HepG2 (cell line): ENCODE measurements around the gene PATL2. TPM values are rescaled to one million over a fixed set of nuclear protein-coding genes. Genes with fewer than 3 reads are reported as not detected.
"Not testable (repeated sequence)": the region's sequence is repeated elsewhere in the genome, so short reads cannot be mapped to it uniquely, and the experiment has no call there.

Source experiments
- ATAC-seq: fragments of 200-7000 bp; cut with Tn5 transposase; 3 replicates; pipeline ENCODE4 v1.9.1; 2020; ENCODE audit warnings: mild to moderate bottlenecking, moderate library complexity
- BruUV-seq: library from RNA; stranded (reverse); fragments of 400-500 nt; replicated peaks from 2 replicates; lab custom pipeline; 2021; lab: Mats Ljungman, UMichigan
- CTCF ChIA-PET: fragments of 300-600 bp; formaldehyde crosslinking; extraction: SDS; loops from one replicate; lab custom pipeline; 2021; ENCODE audit warnings: low total read pairs, inconsistent platforms, low intra/inter-chr PET ratio; lab: Yijun Ruan, JAX
- POLR2A ChIA-PET: fragments of 350-600 bp; sonication (Branson Sonifier 250); formaldehyde crosslinking; loops from one replicate; lab custom pipeline; 2020; ENCODE audit warnings: antibody characterized with exemption, inconsistent platforms; lab: Yijun Ruan, JAX
- DNase-seq: peaks from one replicate; pipeline ENCODE4 v3.0.0-alpha.2; 2015; ENCODE audit warnings: low spot score
- FAIRE-seq: peaks from 3 replicates; lab custom pipeline; 2011; peaks lifted over from hg19 to GRCh38; lab: Jason Lieb, UNC
- H2AFZ ChIP-seq: one replicate; pipeline ENCODE4 v1.6.1; 2011; ENCODE audit warnings: low read length, inconsistent platforms
- H3K27ac ChIP-seq: fragments of 300-600 bp; 3 replicates; pipeline ENCODE4 v1.8.0; 2011; ENCODE audit warnings: mixed run types, mild to moderate bottlenecking, mixed read lengths, low read length, inconsistent platforms; ENCODE audit not compliant: insufficient read depth; ENCODE audit errors: extremely low read length
- H3K27me3 ChIP-seq, 2 experiments: fragments of 200-600 bp in 1 of 2; 2 replicates in 1 of 2; 3 replicates in 1 of 2; pipeline versions ENCODE4 v1.6.0 to v1.8.0; 2011; ENCODE audit warnings: low read length in 2 of 2, mild to moderate bottlenecking in 2 of 2, moderate library complexity in 2 of 2, inconsistent platforms in 1 of 2; ENCODE audit not compliant: insufficient read depth in 2 of 2, control insufficient read depth in 1 of 2
- H3K36me3 ChIP-seq, 2 experiments: fragments of 200-600 bp in 1 of 2; replicated peaks in 1 of 2; 2 replicates in 1 of 2; 3 replicates in 1 of 2; pipeline versions ENCODE4 v1.5.1 to v1.8.0; 2011; ENCODE audit warnings: low read length in 2 of 2, inconsistent platforms in 1 of 2; ENCODE audit not compliant: insufficient read depth in 2 of 2, control insufficient read depth in 1 of 2
- H3K4me1 ChIP-seq: 2 replicates; pipeline ENCODE4 v1.5.1; 2012; ENCODE audit warnings: low read length, inconsistent platforms; ENCODE audit not compliant: insufficient read depth
- H3K4me2 ChIP-seq: 2 replicates; pipeline ENCODE4 v1.6.0; 2011; ENCODE audit warnings: low read depth, low read length, inconsistent platforms
- H3K4me3 ChIP-seq, 3 experiments: fragments of 200-600 bp in 1 of 3; sonication (generic), shearing (Covaris generic) in 1 of 3; replicated peaks in 1 of 3; 2 replicates each; pipeline ENCODE4 v1.5.1; 2011 to 2016; ENCODE audit warnings: low read length in 3 of 3, inconsistent platforms in 2 of 3, low read depth in 2 of 3, mild to moderate bottlenecking in 2 of 3, control low read depth in 1 of 3, mixed read lengths in 1 of 3; ENCODE audit not compliant: insufficient read depth in 1 of 3
- H3K79me2 ChIP-seq: one replicate; pipeline ENCODE4 v1.6.1; 2011; ENCODE audit warnings: low read length, inconsistent platforms; ENCODE audit not compliant: insufficient read depth
- H3K9ac ChIP-seq: 2 replicates; pipeline ENCODE4 v1.6.0; 2011; ENCODE audit warnings: mild to moderate bottlenecking, low read depth, low read length, inconsistent platforms; ENCODE audit not compliant: insufficient read depth
- H3K9me3 ChIP-seq: 2 replicates; pipeline ENCODE4 v1.5.1; 2012; ENCODE audit warnings: mild to moderate bottlenecking, low read length
- H4K20me1 ChIP-seq: 2 replicates; pipeline ENCODE4 v1.6.0; 2011; ENCODE audit warnings: inconsistent platforms, mild to moderate bottlenecking, low read length, moderate library complexity; ENCODE audit not compliant: insufficient read depth
- ARNTL ChIP-seq: sonication (generic); formaldehyde crosslinking; IDR thresholded peaks from 2 replicates; pipeline ENCODE4 v1.4.0; 2020; ENCODE audit warnings: mild to moderate bottlenecking, missing genetic modification reagents
- BHLHE40 ChIP-seq: IDR thresholded peaks from 2 replicates; pipeline ENCODE4 v1.6.1; 2011; ENCODE audit warnings: low read length, improper control_type of control experiment
- CC2D1A ChIP-seq: sonication (generic); formaldehyde crosslinking; IDR thresholded peaks from 2 replicates; pipeline ENCODE4 v1.8.1; 2023; ENCODE audit warnings: mild to moderate bottlenecking, missing genetic modification reagents
- DNMT1 ChIP-seq: sonication (generic); formaldehyde crosslinking; IDR thresholded peaks from 2 replicates; pipeline ENCODE4 v1.5.1; 2020; ENCODE audit warnings: mild to moderate bottlenecking, missing genetic modification reagents
- ELF4 ChIP-seq: sonication (generic); formaldehyde crosslinking; IDR thresholded peaks from 2 replicates; pipeline ENCODE4 v1.5.0; 2020; ENCODE audit warnings: missing genetic modification reagents, mild to moderate bottlenecking, moderate library complexity, borderline replicate concordance
- FOXK2 ChIP-seq: fragments of 450-650 bp; IDR thresholded peaks from 2 replicates; pipeline ENCODE4 v1.6.1; 2016
- GATA4 ChIP-seq: sonication (generic); IDR thresholded peaks from 2 replicates; pipeline ENCODE4 v1.6.1; 2016; ENCODE audit warnings: antibody characterized with exemption, low read depth, borderline replicate concordance
- IKZF1 ChIP-seq: fragments of 450-650 bp; IDR thresholded peaks from 2 replicates; pipeline ENCODE4 v1.7.1; 2016
- KAT7 ChIP-seq: IDR thresholded peaks from 2 replicates; pipeline ENCODE4 v1.6.1; 2018; ENCODE audit warnings: borderline replicate concordance, missing compliant biosample characterization
- KDM6A ChIP-seq: IDR thresholded peaks from 2 replicates; pipeline ENCODE4 v1.6.1; 2016; ENCODE audit warnings: low read depth
- LCORL ChIP-seq, 2 experiments: fragments of 450-650 bp in 1 of 2; sonication (generic) in 1 of 2; formaldehyde crosslinking in 1 of 2; IDR thresholded peaks; 2 replicates each; pipeline versions ENCODE4 v1.5.0 to v1.6.1; 2017 to 2020; ENCODE audit warnings: antibody characterized with exemption in 1 of 2, missing genetic modification reagents in 1 of 2
- MAFF ChIP-seq: IDR thresholded peaks from 2 replicates; pipeline ENCODE4 v1.6.1; 2011; ENCODE audit warnings: low read depth, low read length, improper control_type of control experiment
- NFE2L2 ChIP-seq: fragments of 150-350 bp; IDR thresholded peaks from 2 replicates; pipeline ENCODE4 v1.6.1; 2014; ENCODE audit warnings: low read length
- NRL ChIP-seq: sonication (generic); formaldehyde crosslinking; IDR thresholded peaks from 2 replicates; pipeline ENCODE4 v1.5.0; 2020; ENCODE audit warnings: missing genetic modification reagents, mild to moderate bottlenecking, moderate library complexity, borderline replicate concordance
- PITX1 ChIP-seq: sonication (generic); formaldehyde crosslinking; IDR thresholded peaks from 2 replicates; pipeline ENCODE4 v1.5.1; 2020; ENCODE audit warnings: mild to moderate bottlenecking, missing genetic modification reagents
- RFX1 ChIP-seq: fragments of 450-650 bp; IDR thresholded peaks from 2 replicates; pipeline ENCODE4 v1.6.1; 2017
- TBX3 ChIP-seq: fragments of 450-650 bp; IDR thresholded peaks from 2 replicates; pipeline ENCODE4 v1.6.1; 2017; ENCODE audit warnings: antibody characterized with exemption, mild to moderate bottlenecking, inconsistent platforms, borderline replicate concordance
- YY1 ChIP-seq: IDR thresholded peaks from 2 replicates; pipeline ENCODE4 v1.6.1; 2011; ENCODE audit warnings: low read length, low read depth, moderate library complexity, mild to moderate bottlenecking; ENCODE audit not compliant: insufficient read depth, insufficient replicate concordance
- ZFP36L2 ChIP-seq: sonication (generic); formaldehyde crosslinking; IDR thresholded peaks from 2 replicates; pipeline ENCODE4 v1.4.0; 2020; ENCODE audit warnings: missing genetic modification reagents
- ZNF101 ChIP-seq: sonication (generic); formaldehyde crosslinking; IDR thresholded peaks from 2 replicates; pipeline ENCODE4 v1.4.0; 2020; ENCODE audit warnings: mild to moderate bottlenecking, low read depth, missing genetic modification reagents, borderline replicate concordance
- ZNF180 ChIP-seq: sonication (generic); formaldehyde crosslinking; IDR thresholded peaks from 2 replicates; pipeline ENCODE4 v1.4.0; 2020; ENCODE audit warnings: low read depth, missing genetic modification reagents, borderline replicate concordance
- ZNF335 ChIP-seq: sonication (generic); formaldehyde crosslinking; IDR thresholded peaks from 2 replicates; pipeline ENCODE4 v1.4.0; 2020; ENCODE audit warnings: missing genetic modification reagents
- ZNF549 ChIP-seq: sonication (generic); formaldehyde crosslinking; IDR thresholded peaks from 2 replicates; pipeline ENCODE4 v1.5.0; 2020; ENCODE audit warnings: missing genetic modification reagents
- ZNF607 ChIP-seq: sonication (generic); formaldehyde crosslinking; IDR thresholded peaks from 2 replicates; pipeline ENCODE4 v1.5.1; 2020; ENCODE audit warnings: missing genetic modification reagents, mild to moderate bottlenecking, borderline replicate concordance
- WGBS: methylation state at CpG from one replicate; pipeline ENCODE4 v1.1.6; 2017; ENCODE audit warnings: low lambda C conversion rate; 5-methylcytosine and 5-hydroxymethylcytosine counted together
- in situ Hi-C: cut with HindIII; loops from 2 replicates; pipeline ENCODE4 v1.10.0; 2017; ENCODE audit warnings: low pct_unique_long_range_greater_than_20kb; ENCODE audit not compliant: extremely low pct_ligation_motif_present
- intact Hi-C: fragments of 100-400 bp; cut with micrococcal nuclease; formaldehyde crosslinking; loops from one replicate; pipeline ENCODE4 v1.10.0; 2022; ENCODE audit not compliant: unreplicated experiment
- polyA plus RNA-seq, 8 experiments: library from polyadenylated mRNA; depleted of rRNA in 3 of 8; stranded (reverse) in 7 of 8; unstranded in 1 of 8; fragments of >200 nt; fragmentation: Illumina TruSeq in 4 of 8; extraction: Trizol in 4 of 8; gene quantifications; 2 replicates each; pipeline versions ENCODE4 v1.2.1 to v1.2.3, GENCODE V29; 2011 to 2016; ENCODE audit warnings: low read depth in 4 of 8, missing spikeins in 1 of 8, mixed read lengths in 1 of 8; ENCODE audit not compliant: insufficient read depth in 1 of 8
- total RNA-seq, 5 experiments: library from RNA; depleted of rRNA; stranded (reverse); fragments of >200 nt; fragmentation: Illumina TruSeq; extraction: Trizol; gene quantifications; 2 replicates each; pipeline ENCODE4 v1.2.3, GENCODE V29; 2016; ENCODE audit warnings: low read depth in 1 of 5

Gene PATL2
- total and polyA plus RNA-seq, 2 of the 13 experiments (the other 11 are each of a cell fraction or from before 2014, with no cell fraction given), result 0.15 to 0.53 TPM

DNA sequence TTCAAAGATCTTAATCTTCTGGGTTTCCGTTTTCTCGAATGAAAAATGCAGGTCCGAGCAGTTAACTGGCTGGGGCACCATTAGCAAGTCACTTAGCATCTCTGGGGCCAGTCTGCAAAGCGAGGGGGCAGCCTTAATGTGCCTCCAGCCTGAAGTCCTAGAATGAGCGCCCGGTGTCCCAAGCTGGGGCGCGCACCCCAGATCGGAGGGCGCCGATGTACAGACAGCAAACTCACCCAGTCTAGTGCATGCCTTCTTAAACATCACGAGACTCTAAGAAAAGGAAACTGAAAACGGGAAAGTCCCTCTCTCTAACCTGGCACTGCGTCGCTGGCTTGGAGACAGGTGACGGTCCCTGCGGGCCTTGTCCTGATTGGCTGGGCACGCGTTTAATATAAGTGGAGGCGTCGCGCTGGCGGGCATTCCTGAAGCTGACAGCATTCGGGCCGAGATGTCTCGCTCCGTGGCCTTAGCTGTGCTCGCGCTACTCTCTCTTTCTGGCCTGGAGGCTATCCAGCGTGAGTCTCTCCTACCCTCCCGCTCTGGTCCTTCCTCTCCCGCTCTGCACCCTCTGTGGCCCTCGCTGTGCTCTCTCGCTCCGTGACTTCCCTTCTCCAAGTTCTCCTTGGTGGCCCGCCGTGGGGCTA lies at the start of gene PATL2, which contains the start of gene B2M (continued):
- TF ChIP-seq IKZF1 (no peak), ELF4 (CRISPR knock-in tag) (peak; percentile 64; the same call in 1 of the 2 replicates), NRL (CRISPR knock-in tag) (peak; percentile 83), FOXK2 (no peak), ZNF607 (peak; percentile 80), ZNF101 (CRISPR knock-in tag) (no peak), YY1 (no peak)

DNA sequence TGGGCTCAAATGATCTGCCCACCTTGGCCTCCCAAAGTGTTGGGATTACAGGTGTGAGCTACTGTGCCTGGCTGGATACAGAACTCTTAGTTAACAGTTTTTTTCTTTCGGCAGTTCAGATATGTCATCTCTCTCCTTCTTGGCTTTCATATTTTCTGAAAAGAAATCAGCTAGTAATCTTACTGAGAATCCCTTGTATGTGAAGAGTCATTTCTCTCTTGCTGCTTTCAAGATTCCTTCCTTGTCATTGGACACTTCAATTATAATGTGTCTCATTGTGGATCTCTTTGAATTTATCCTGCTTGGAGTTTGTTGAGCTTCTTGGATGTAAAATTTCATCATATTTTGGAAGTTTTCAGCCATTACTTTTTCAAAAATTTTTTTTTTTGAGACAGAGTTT lies 42.2 kb upstream of the PATL2 start:
- H3K27ac ChIP-seq, result no peak overlapping the region
- CTCF ChIA-PET, result no interaction called here
- no peak overlapping the region for H3K4me2 ChIP-seq
- in situ Hi-C loops, result no loop called here
- 97% methylated on average over 1 of the region's 1 CpG for WGBS
- peaks cover 4% of the 10 kb centered on the region for H3K9me3 ChIP-seq
- H3K27me3 ChIP-seq, result no peaks in the 10 kb centered on the region
- H3K4me1 ChIP-seq, result no peaks in the 10 kb centered on the region
- H4K20me1 ChIP-seq, result no peaks in the 10 kb centered on the region
- intact Hi-C loops, result no loop called here
- no peak overlapping the region for H3K4me3 ChIP-seq
- no peaks in the 10 kb centered on the region for H3K79me2 ChIP-seq
- no TSS peak for BruUV-seq
- POLR2A ChIA-PET, result no interaction called here
- no peak overlapping the region for H3K9ac ChIP-seq
- no peak overlapping the region for H2AFZ ChIP-seq
- FAIRE-seq (no peak), ATAC-seq (no peak), DNase-seq (no peak)
- H3K36me3 ChIP-seq, result no peaks in the 10 kb centered on the region
- no peak for TF ChIP-seq RFX1
- TF ChIP-seq KDM6A (CRISPR knock-in tag), result no peak
- no peak for TF ChIP-seq CC2D1A (CRISPR knock-in tag)
- no peak for TF ChIP-seq PITX1 (CRISPR knock-in tag)
- no peak for TF ChIP-seq TBX3
- no peak for TF ChIP-seq MAFF
- no peak for TF ChIP-seq ZNF180 (CRISPR knock-in tag)
- TF ChIP-seq BHLHE40, result no peak
- no peak for TF ChIP-seq ZNF549 (CRISPR knock-in tag)
- no peak for TF ChIP-seq LCORL (IDR thresholded peaks at IDR 0.05)
- TF ChIP-seq LCORL (CRISPR knock-in tag; IDR thresholded peaks at IDR 0.05), result no peak
- no peak for TF ChIP-seq DNMT1
- TF ChIP-seq ZFP36L2, result no peak
- no peak for TF ChIP-seq ZNF335
- TF ChIP-seq ARNTL (CRISPR knock-in tag), result no peak
- TF ChIP-seq NFE2L2, result no peak
- TF ChIP-seq KAT7 (CRISPR knock-in tag), result no peak
- no peak for TF ChIP-seq GATA4

DNA sequence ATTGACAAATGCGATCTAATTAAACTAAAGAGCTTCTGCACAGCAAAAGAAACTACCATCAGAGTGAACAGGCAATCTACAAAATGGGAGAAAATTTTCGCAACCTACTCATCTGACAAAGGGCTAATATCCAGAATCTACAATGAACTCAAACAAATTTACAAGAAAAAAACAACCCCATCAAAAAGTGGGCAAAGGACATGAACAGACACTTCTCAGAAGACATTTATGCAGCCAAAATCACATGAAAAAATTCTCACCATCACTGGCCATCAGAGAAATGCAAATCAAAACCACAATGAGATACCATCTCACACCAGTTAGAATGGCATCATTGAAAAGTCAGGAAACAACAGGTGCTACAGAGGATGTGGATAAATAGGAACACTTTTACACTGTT lies 32.3 kb upstream of the PATL2 start:
- POLR2A ChIA-PET, intact Hi-C loops, H3K27me3 ChIP-seq, H2AFZ ChIP-seq, H4K20me1 ChIP-seq, ATAC-seq, CTCF ChIA-PET, in situ Hi-C loops, BruUV-seq, H3K79me2 ChIP-seq, H3K4me2 ChIP-seq, DNase-seq, H3K4me1 ChIP-seq, FAIRE-seq, H3K27ac ChIP-seq, H3K9me3 ChIP-seq, H3K4me3 ChIP-seq, H3K36me3 ChIP-seq, H3K9ac ChIP-seq: not testable (repeated sequence)
- 25% methylated on average over 2 of the region's 2 CpGs for WGBS
